OCI-LY7 (cell line): ENCODE measurements around the gene NACC2. TPM values are rescaled to one million over a fixed set of nuclear protein-coding genes. Genes with fewer than 3 reads are reported as not detected.

Experiments
- BruUV-seq: library from RNA; stranded (reverse); fragments of 400-500 nt; replicated peaks from 2 replicates; lab custom pipeline; 2021; lab: Mats Ljungman, UMichigan
- CTCF ChIA-PET: fragments of 300-600 bp; sonication (Branson Sonifier 250); formaldehyde crosslinking; loops from one replicate; lab custom pipeline; 2022; ENCODE audit warnings: antibody characterized with exemption; ENCODE audit not compliant: unreplicated experiment; lab: Charles Lee
- POLR2A ChIA-PET: fragments of 300-600 bp; sonication (Branson Sonifier 250); formaldehyde crosslinking; loops from one replicate; lab custom pipeline; 2022; ENCODE audit warnings: antibody characterized with exemption; lab: Charles Lee
- DNase-seq: peaks from one replicate; pipeline ENCODE4 v3.0.0-alpha.2; 2015; ENCODE audit warnings: low spot score
- H2AFZ ChIP-seq: fragments of 200-600 bp; sonication (generic), shearing (Covaris generic); 2 replicates; pipeline ENCODE4 v1.6.1; 2014; ENCODE audit warnings: mild to moderate bottlenecking, antibody characterized with exemption, low read length, moderate library complexity
- H3K27ac ChIP-seq: fragments of 200-600 bp; sonication (generic); 2 replicates; pipeline ENCODE4 v1.5.1; 2014; ENCODE audit warnings: mixed run types, low read depth, mild to moderate bottlenecking, moderate library complexity, low read length, inconsistent platforms; ENCODE audit not compliant: poor library complexity, severe bottlenecking
- H3K36me3 ChIP-seq: fragments of 200-600 bp; sonication (generic); 2 replicates; pipeline ENCODE4 v1.6.1; 2014; ENCODE audit warnings: mild to moderate bottlenecking, antibody characterized with exemption, low read length, moderate library complexity, mixed read lengths; ENCODE audit not compliant: insufficient read depth
- H3K4me1 ChIP-seq: fragments of 200-600 bp; sonication (generic); 2 replicates; pipeline ENCODE4 v1.5.1; 2014; ENCODE audit warnings: mild to moderate bottlenecking, low read length; ENCODE audit not compliant: insufficient read depth, poor library complexity, severe bottlenecking
- H3K4me2 ChIP-seq: fragments of 200-600 bp; sonication (generic); 2 replicates; pipeline ENCODE4 v1.6.1; 2014; ENCODE audit warnings: mild to moderate bottlenecking, low read length
- H3K4me3 ChIP-seq: fragments of 200-600 bp; sonication (generic); 2 replicates; pipeline ENCODE4 v1.5.1; 2014; ENCODE audit warnings: mild to moderate bottlenecking, low read depth, low read length; ENCODE audit not compliant: poor library complexity, severe bottlenecking
- H3K79me2 ChIP-seq: fragments of 200-600 bp; sonication (generic); 2 replicates; pipeline ENCODE4 v1.6.1; 2016; ENCODE audit warnings: low read depth, mild to moderate bottlenecking, low read length, moderate library complexity, mixed read lengths; ENCODE audit not compliant: insufficient read depth
- H3K9me2 ChIP-seq: fragments of 200-600 bp; sonication (generic); 2 replicates; pipeline ENCODE4 v1.6.1; 2016; ENCODE audit warnings: mild to moderate bottlenecking, low read length, mixed read lengths; ENCODE audit not compliant: insufficient read depth
- H3K9me3 ChIP-seq: fragments of 200-600 bp; sonication (generic); 2 replicates; pipeline ENCODE4 v1.6.1; 2014; ENCODE audit warnings: mild to moderate bottlenecking, mixed run types, low read length, mixed read lengths
- H4K20me1 ChIP-seq: fragments of 200-600 bp; sonication (generic); 2 replicates; pipeline ENCODE4 v1.6.1; 2014; ENCODE audit warnings: mild to moderate bottlenecking, antibody characterized with exemption, low read length, moderate library complexity, mixed read lengths; ENCODE audit not compliant: insufficient read depth
- EZH2phosphoT487 ChIP-seq: fragments of 200-600 bp; sonication (generic); IDR thresholded peaks from 2 replicates; pipeline ENCODE4 v1.6.1; 2018; ENCODE audit warnings: low read depth, borderline replicate concordance, mild to moderate bottlenecking, mixed run types, antibody characterized with exemption, low read length, moderate library complexity, mixed read lengths
- intact Hi-C: fragments of 100-400 bp; cut with micrococcal nuclease; formaldehyde crosslinking; loops from one replicate; pipeline ENCODE4 v1.10.0; 2022; ENCODE audit not compliant: unreplicated experiment
- total RNA-seq, 2 experiments: library from RNA; depleted of rRNA in 1 of 2; stranded (reverse); fragments of >200 nt in 1 of 2; shearing (Covaris generic) in 1 of 2; gene quantifications; 2 replicates each; pipeline ENCODE4 v1.2.3, GENCODE V29; 2014 to 2022
- TF ChIP-seq, protein P1 (sequence below): fragments of 200-600 bp; sonication (generic); conservative IDR thresholded peaks from 2 replicates; pipeline ENCODE4 v1.5.1; 2014; ENCODE audit warnings: mild to moderate bottlenecking, antibody characterized with exemption, low read length, moderate library complexity, mixed read lengths

The NACC2 gene
- total RNA-seq, 2 experiments from 2014 or later: 0.38 to 0.72 TPM

DNA sequence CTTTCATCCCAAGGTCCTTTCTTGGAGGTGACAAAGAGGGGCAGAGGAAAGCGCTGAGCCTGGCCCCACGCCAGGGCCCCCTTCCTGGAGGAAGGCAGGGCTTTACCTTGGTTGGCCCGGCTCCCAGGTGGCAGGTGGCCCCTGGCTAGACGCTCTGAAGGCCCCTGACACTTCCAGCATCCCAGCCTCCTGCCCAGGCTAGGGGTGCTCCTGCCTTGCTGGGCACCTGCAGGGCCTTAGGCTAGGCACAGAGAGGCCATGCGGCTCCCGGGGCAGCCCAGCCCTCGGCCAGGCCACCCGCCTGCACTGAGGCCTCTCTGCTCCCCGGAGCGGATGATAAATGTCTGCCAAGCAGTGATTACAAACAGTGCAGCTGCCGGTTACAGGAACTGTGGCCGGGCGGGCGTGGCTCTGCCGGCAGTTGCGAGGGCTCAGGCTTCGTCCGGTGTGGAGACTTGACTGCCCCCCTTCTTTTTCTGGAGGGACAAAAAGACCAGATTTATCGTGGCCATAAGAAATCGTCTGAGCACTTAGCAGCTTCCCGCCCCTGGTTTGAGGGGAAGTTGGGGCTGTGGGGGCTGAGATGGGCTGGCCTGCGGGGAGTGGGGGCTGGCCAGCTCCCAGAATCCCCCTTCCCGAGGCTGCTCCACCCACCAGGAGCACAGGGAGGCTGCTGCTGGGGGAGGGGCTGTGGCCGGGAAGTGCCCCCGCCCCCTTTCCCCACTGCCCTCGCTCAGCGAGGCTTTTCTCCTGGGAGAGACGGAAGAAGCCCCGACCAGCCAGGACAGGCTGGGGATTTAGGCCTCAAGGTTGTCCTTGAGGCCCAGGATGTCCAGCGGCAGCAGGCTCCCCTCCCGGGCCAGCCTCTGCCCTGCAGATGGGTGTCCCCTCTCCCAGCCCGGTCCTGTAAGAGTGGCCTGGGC lies 102.3 kb downstream of the NACC2 start:
- Histone ChIP-seq H3K4me2 (peak overlapping the region; percentile 79), H4K20me1 (no peaks in the 10 kb centered on the region), H3K4me1 (peaks cover 52% of the 10 kb centered on the region), H2AFZ (peak overlapping the region; percentile 59; the same call in 1 of the 2 replicates), H3K9me3 (no peaks in the 10 kb centered on the region), H3K4me3 (peak overlapping the region; percentile 54), H3K27ac (peak overlapping the region; percentile 78), H3K9me2 (no peaks in the 10 kb centered on the region), H3K79me2 (no peaks in the 10 kb centered on the region), H3K36me3 (no peaks in the 10 kb centered on the region)
- TF ChIP-seq EZH2phosphoT487: no peak
- TF ChIP-seq, protein P1, sequence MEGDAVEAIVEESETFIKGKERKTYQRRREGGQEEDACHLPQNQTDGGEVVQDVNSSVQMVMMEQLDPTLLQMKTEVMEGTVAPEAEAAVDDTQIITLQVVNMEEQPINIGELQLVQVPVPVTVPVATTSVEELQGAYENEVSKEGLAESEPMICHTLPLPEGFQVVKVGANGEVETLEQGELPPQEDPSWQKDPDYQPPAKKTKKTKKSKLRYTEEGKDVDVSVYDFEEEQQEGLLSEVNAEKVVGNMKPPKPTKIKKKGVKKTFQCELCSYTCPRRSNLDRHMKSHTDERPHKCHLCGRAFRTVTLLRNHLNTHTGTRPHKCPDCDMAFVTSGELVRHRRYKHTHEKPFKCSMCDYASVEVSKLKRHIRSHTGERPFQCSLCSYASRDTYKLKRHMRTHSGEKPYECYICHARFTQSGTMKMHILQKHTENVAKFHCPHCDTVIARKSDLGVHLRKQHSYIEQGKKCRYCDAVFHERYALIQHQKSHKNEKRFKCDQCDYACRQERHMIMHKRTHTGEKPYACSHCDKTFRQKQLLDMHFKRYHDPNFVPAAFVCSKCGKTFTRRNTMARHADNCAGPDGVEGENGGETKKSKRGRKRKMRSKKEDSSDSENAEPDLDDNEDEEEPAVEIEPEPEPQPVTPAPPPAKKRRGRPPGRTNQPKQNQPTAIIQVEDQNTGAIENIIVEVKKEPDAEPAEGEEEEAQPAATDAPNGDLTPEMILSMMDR: 0 out of 2 replicates have a peak, but pooled peaks have one; percentile 23
- ChIA-PET CTCF (interaction anchor here (0.5 to 0.6 kb wide), 2 partner anchors 29 to 46 kb away, joined by 3 to 4 read pairs; no protein-coding TSS in a partner anchor), POLR2A (interaction anchor here (0.7 to 0.8 kb wide), 2 partner anchors 46 to 360 kb away, joined by 3 read pairs; no protein-coding TSS in a partner anchor)
- intact Hi-C loops: loop anchor here (1.0 kb wide), 2 partner anchors 20 to 131 kb away; no protein-coding TSS in a partner anchor
- peak; percentile 88 for DNase-seq
- no TSS peak for BruUV-seq

DNA sequence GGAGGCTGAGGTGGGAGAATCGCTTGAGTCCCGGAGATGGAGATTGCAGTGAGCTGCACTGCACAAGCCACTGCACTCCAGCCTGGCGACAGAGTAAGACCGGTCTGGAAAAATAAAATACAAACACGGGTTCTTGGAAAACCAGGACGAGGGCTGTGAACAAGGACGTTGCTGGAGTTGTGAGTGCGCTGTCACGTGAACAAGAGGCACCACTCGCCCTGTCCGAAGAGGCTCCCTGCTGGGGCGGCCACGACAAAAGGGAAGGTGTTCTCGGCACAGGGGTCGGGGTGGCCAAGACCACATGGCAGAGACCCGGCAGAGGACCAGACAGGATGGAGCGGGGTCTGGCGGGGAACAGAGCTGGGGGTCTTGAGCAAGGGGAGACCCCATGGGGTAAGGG lies 103.3 kb downstream of the NACC2 start:
- Histone ChIP-seq H3K4me3 (peak overlapping the region; percentile 54), H3K79me2 (no peaks in the 10 kb centered on the region), H4K20me1 (no peaks in the 10 kb centered on the region), H3K9me2 (no peaks in the 10 kb centered on the region), H3K36me3 (no peaks in the 10 kb centered on the region), H3K4me2 (peak overlapping the region; percentile 79), H2AFZ (no peak overlapping the region), H3K4me1 (peaks cover 52% of the 10 kb centered on the region), H3K27ac (peak overlapping the region; percentile 78), H3K9me3 (no peaks in the 10 kb centered on the region)
- DNase-seq: no peak
- ChIA-PET POLR2A (no interaction called here), CTCF (no interaction called here)
- BruUV-seq: no TSS peak
- TF ChIP-seq, protein P1: no peak
- TF ChIP-seq EZH2phosphoT487: no peak
- intact Hi-C loops: loop anchor here (1.0 kb wide), 2 partner anchors 21 to 132 kb away; no protein-coding TSS in a partner anchor
